Activated CD4-positive, alpha-beta memory T cell treated with anti-CD3 and anti-CD28 coated beads, Interleukin-2, amount 10 ng/mL, durations not matched to agents 7 days and 5 days (primary cell): ENCODE results near the gene LY6G6D. TPM values are rescaled to one million over a fixed set of nuclear protein-coding genes. Genes with fewer than 3 reads are reported as not detected.
A peak's percentile ranks its signal among the peaks of the same experiment; 100 is the strongest.

ENCODE experiments used
- CTCF ChIA-PET: fragments of 350-600 bp; sonication (Branson Sonifier 250); formaldehyde crosslinking; loops from one replicate; lab custom pipeline; 2021; ENCODE audit warnings: antibody characterized with exemption, inconsistent platforms; lab: Charles Lee
- POLR2A ChIA-PET: fragments of 350-600 bp; sonication (Branson Sonifier 250); formaldehyde crosslinking; loops from one replicate; lab custom pipeline; 2021; ENCODE audit warnings: antibody characterized with exemption; lab: Charles Lee
- DNase-seq: peaks from one replicate; pipeline ENCODE4 v3.0.0-alpha.2; 2020
- H3K27ac Mint-ChIP-seq: one replicate; pipeline ENCODE4 v1.8.0; 2021; ENCODE audit warnings: mild to moderate bottlenecking, mixed read lengths
- H3K27me3 Mint-ChIP-seq: one replicate; pipeline ENCODE4 v1.8.0; 2021; ENCODE audit warnings: mixed read lengths
- H3K36me3 Mint-ChIP-seq: one replicate; pipeline ENCODE4 v1.8.0; 2021; ENCODE audit warnings: low read depth, mixed read lengths
- H3K4me1 Mint-ChIP-seq: one replicate; pipeline ENCODE4 v1.8.0; 2021; ENCODE audit warnings: mixed read lengths
- H3K4me3 Mint-ChIP-seq: one replicate; pipeline ENCODE4 v1.8.0; 2021; ENCODE audit warnings: mild to moderate bottlenecking, mixed read lengths
- H3K9me3 Mint-ChIP-seq: one replicate; pipeline ENCODE4 v1.8.0; 2021; ENCODE audit warnings: mixed read lengths
- total RNA-seq, 2 experiments: library from RNA; stranded (reverse); gene quantifications; one replicate each; pipeline ENCODE4 v1.2.3, GENCODE V29; 2021

The LY6G6D gene, protein sequence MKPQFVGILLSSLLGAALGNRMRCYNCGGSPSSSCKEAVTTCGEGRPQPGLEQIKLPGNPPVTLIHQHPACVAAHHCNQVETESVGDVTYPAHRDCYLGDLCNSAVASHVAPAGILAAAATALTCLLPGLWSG
- not detected for total RNA-seq

DNA sequence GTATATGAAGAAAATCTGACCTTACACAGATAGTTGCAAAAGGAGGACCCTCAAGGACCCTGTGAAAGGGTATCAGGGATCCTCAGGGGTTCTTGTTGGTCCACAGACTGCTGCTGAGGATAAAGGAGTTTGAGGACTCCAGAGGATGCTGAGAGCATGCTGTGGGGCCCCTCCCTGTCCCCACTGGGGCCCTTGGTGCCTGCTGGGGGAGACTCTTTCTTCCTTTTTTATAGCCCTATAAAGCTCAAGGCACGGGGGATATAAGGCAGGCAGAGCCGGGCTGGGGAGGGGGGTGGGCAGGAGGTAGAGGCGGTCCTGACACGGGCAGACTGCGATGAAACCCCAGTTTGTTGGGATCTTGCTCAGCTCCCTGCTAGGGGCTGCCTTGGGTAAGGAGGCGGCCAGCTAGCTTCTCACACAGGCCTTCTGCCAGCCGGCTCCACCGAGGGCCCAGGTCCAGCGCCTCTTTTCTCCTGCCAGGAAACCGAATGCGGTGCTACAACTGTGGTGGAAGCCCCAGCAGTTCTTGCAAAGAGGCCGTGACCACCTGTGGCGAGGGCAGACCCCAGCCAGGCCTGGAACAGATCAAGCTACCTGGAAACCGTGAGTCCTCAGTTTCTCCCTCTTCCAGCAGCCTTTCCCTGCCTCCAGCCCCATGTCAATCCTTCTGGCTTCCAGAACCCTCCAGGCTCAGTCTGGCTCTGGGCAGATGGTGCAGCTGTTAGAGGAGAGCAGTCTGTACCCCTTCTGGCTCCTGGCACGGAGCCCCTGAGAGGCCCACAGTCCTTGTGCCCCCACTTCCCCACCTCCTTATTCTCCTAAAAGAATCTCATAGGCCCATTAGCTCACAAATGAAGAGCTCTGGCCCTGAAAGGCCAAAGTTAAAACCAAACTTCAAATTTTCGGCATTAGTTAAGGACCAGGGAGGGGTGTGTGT is at the start of gene LY6G6D:
LY6G6D (plus strand) TSS at position 327 of the 937 bp plus-strand sequence; CDS start at position 335, 8 bp downstream.
- Mint-ChIP-seq H3K27me3 (peaks cover 13% of the 10 kb centered on the region), H3K36me3 (no peaks in the 10 kb centered on the region), H3K4me3 (no peak within 1 kb of the TSS), H3K4me1 (peaks cover 24% of the 10 kb centered on the region), H3K9me3 (no peaks in the 10 kb centered on the region), H3K27ac (no peak within 1 kb of the TSS)
- DNase-seq, result no peak
- ChIA-PET POLR2A (interaction anchor here (1.2 to 1.7 kb wide), 5 partner anchors 13 to 25 kb away, joined by 3 to 7 read pairs (median 3); no protein-coding TSS in a partner anchor), CTCF (interaction anchor here (1.0 kb wide), 2 partner anchors 8 to 13 kb away, joined by 3 read pairs; partner anchors contain the start of gene MPIG6B)

DNA sequence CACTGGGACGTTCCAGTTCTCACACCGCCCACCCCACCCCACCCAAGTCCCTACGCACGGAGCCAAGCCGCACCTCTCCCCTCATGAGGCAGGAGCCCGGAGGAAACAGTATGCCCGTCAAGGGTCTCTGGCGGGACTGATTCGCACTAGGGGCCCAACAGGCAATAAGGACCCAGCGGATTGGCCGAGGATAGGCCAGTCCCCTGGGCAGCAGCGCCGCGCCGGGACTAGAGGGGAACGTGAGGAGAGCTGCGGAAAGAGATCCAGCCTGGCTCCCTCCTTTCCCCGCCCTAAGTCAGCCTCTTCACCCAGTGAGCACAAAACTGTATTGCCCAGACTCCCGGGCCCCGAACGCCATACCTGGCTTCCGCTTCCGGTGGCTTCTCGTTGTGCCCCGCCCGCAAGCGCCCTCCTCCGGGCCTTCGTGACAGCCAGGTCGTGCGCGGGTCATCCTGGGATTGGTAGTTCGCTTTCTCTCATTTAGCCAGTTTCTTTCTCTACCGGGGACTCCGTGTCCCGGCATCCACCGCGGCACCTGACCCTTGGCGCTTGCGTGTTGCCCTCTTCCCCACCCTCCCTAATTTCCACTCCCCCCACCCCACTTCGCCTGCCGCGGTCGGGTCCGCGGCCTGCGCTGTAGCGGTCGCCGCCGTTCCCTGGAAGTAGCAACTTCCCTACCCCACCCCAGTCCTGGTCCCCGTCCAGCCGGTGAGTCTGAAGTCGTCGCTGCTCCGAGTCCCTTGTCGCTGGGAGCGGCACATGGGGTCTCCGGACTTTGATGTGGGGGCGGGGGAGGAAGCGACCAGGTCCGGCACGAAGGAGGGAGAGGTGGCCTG is 49.4 kb upstream of the LY6G6D start, which contains the start of gene CSNK2B:
CSNK2B (plus strand) TSS at position 580 of the 836 bp plus-strand sequence. CDS start 752 bp downstream, outside the sequence.
- H3K27me3 Mint-ChIP-seq, result no peaks in the 10 kb centered on the region
- H3K36me3 Mint-ChIP-seq, result peaks cover 92% of the 10 kb centered on the region
- H3K27ac Mint-ChIP-seq, result peak within 1 kb of the TSS; percentile 89
- POLR2A ChIA-PET, result interaction anchor here (1.0 to 8.1 kb wide), 29 partner anchors 12 to 1306 kb away, joined by 3 to 278 read pairs (median 7); partner anchors contain the start of genes ABHD16A, APOM, BAG6 and CLIC1
- H3K9me3 Mint-ChIP-seq, result no peaks in the 10 kb centered on the region
- peak; percentile 99 for DNase-seq
- peaks cover 74% of the 10 kb centered on the region for H3K4me1 Mint-ChIP-seq
- peak within 1 kb of the TSS; percentile 86 for H3K4me3 Mint-ChIP-seq
- CTCF ChIA-PET, result interaction anchor here (0.6 to 2.6 kb wide), 7 partner anchors 13 to 352 kb away, joined by 3 to 19 read pairs (median 6); partner anchors contain the start of genes BAG6, HSPA1B and NEU1

DNA sequence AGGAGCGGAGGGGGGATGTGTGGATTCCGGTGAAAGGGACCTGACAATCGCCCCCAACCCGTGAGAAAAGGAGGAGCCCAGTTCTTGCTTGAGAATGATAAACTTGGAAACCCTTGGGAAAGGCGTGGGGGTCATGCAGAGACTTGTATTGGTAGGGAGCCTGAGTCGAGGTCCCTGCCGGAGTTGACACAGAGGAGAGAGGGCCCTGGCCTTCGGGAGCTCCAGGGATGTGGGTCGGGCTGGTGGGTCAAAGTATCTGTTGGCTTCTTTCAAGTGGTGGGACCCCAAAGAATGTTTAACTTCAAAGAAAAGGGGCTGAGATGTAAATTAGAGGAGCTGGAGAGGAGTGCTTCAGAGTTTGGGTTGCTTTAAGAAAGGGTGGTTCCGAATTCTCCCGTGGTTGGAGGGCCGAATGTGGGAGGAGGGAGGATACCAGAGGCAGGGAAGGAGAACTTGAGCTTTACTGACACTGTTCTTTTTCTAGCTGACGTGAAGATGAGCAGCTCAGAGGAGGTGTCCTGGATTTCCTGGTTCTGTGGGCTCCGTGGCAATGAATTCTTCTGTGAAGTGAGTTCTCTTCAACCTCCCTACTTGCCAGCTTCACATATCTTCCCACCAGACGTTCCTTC is 48.7 kb upstream of the LY6G6D start:
- Mint-ChIP-seq H3K4me3 (peak overlapping the region; percentile 86), H3K27me3 (no peaks in the 10 kb centered on the region), H3K4me1 (peaks cover 67% of the 10 kb centered on the region), H3K36me3 (peaks cover 92% of the 10 kb centered on the region), H3K27ac (peak overlapping the region; percentile 89), H3K9me3 (no peaks in the 10 kb centered on the region)
- CTCF ChIA-PET, result interaction anchor here (0.8 to 1.7 kb wide), 8 partner anchors 23 to 223 kb away, joined by 3 to 7 read pairs (median 3); partner anchors contain the start of genes ABHD16A, HSPA1B, NEU1 and VARS1
- POLR2A ChIA-PET, result interaction anchor here (0.8 to 8.1 kb wide), 15 partner anchors 9 to 305 kb away, joined by 3 to 278 read pairs (median 5); partner anchors contain the start of genes ABHD16A, APOM, BAG6 and CLIC1
- DNase-seq, result no peak

DNA sequence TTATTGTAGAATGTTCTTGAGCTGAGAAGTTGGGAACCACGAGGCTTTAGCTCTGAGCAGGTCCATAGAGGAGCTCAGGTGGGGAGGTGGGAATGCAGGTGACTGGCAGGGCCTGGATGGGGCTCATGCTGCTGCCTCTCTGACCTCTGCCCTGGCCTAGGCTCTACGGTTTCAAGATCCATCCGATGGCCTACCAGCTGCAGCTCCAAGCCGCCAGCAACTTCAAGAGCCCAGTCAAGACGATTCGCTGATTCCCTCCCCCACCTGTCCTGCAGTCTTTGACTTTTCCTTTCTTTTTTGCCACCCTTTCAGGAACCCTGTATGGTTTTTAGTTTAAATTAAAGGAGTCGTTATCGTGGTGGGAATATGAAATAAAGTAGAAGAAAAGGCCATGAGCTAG is 45.5 kb upstream of the LY6G6D start, which contains the start of gene LY6G5B:
LY6G5B (plus strand) TSS at position 301 of the 400 bp plus-strand sequence. CDS start 975 bp downstream, outside the sequence.
- H3K27ac Mint-ChIP-seq, result peak within 1 kb of the TSS; percentile 10
- CTCF ChIA-PET, result interaction anchor here (1.0 kb wide), 1 partner anchor 10 kb away, joined by 4 read pairs; no protein-coding TSS in a partner anchor
- peaks cover 81% of the 10 kb centered on the region for H3K36me3 Mint-ChIP-seq

DNA sequence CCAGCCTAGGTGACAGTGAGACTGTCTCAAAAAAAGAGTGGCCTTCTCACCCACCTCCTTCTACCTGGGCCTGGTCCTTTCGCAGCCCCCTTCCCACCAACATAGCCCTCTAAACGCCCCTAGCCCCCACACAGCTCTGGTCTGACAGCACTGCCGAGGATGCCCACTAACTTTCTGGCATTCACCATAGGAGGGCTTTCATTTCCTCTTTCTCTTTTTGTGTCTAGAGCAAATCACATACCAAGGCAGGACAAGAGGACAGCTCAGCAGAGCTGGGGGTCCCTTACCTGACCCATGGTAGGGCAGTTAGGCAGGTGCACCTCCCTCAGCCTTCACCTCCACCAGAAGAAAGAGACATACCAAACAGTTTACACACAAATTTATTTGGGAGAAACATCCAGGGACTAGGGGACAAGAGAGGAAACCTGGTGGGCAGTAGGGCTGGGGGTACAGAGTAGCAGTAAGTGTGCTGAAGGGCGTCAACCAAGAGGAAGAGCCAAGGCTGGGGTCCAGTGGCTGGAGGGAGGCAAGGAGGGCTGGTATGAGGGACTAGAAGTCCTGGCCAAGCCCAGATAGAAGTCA is 38.7 kb upstream of the LY6G6D start:
- DNase-seq, result no peak
- Mint-ChIP-seq H3K36me3 (peaks cover 22% of the 10 kb centered on the region), H3K27me3 (no peaks in the 10 kb centered on the region), H3K27ac (no peak overlapping the region), H3K9me3 (no peaks in the 10 kb centered on the region), H3K4me3 (no peak overlapping the region), H3K4me1 (peaks cover 34% of the 10 kb centered on the region)
- ChIA-PET CTCF (no interaction called here), POLR2A (no interaction called here)

More for the DNA sequence above, 45.5 kb upstream of the LY6G6D start, which contains the start of gene LY6G5B:
- Mint-ChIP-seq H3K9me3 (no peaks in the 10 kb centered on the region), H3K4me3 (no peak within 1 kb of the TSS), H3K27me3 (no peaks in the 10 kb centered on the region), H3K4me1 (peaks cover 37% of the 10 kb centered on the region)
- no peak for DNase-seq
- POLR2A ChIA-PET, result interaction anchor here (3.1 kb wide), 1 partner anchor 17 kb away, joined by 12 read pairs; the partner anchor contains the start of gene BAG6

DNA sequence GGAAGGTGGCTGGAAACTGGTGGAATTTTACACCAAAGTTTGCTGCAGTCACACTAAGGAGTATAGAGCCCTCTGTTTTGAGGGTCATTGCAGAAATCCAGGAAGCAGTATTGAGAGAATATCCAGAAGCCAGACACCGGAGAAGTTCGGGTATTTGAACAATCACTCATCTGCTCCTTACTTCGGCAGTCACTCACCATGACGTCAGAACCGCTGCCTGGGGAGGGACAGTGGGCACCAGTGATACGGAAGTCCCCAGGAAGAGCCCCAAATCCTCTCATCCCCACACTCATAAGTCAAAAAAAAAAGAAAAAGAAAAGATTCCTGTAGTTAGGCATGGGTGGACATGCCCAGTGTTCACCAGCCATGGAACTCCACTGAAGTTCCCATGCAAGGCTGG is 38.2 kb upstream of the LY6G6D start:
- no peak for DNase-seq
- CTCF ChIA-PET, result no interaction called here
- Mint-ChIP-seq H3K4me3 (no peak overlapping the region), H3K4me1 (peaks cover 38% of the 10 kb centered on the region), H3K27ac (no peak overlapping the region), H3K9me3 (no peaks in the 10 kb centered on the region), H3K36me3 (peaks cover 17% of the 10 kb centered on the region), H3K27me3 (no peaks in the 10 kb centered on the region)
- POLR2A ChIA-PET, result no interaction called here

DNA sequence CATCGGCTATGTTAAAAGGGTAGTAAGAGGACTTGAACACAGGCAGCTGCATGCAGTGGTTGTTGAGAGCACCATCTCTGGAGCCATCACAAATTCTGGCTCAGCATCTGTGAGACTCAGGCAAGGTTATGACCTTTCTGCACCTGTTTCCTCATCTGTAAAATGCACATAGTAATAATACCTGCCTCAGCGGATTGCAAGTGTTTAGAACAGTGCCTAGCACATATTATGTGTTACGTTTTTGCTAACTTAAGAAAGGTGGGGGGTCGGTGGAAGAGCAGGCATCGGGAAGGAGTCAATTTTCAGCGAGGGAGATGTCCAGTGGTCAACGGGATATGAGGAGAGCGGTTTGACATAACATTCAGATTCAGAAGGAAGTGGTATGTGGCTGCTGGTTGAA is 37.2 kb upstream of the LY6G6D start:
- ChIA-PET CTCF (interaction anchor here (0.6 to 1.8 kb wide), 3 partner anchors 25 to 152 kb away, joined by 3 to 4 read pairs (median 3); no protein-coding TSS in a partner anchor), POLR2A (interaction anchor here (1.3 to 1.6 kb wide), 2 partner anchors 10 to 16 kb away, joined by 4 read pairs; no protein-coding TSS in a partner anchor)
- no peaks in the 10 kb centered on the region for H3K9me3 Mint-ChIP-seq
- H3K4me3 Mint-ChIP-seq, result no peak overlapping the region
- peaks cover 8% of the 10 kb centered on the region for H3K36me3 Mint-ChIP-seq
- H3K27me3 Mint-ChIP-seq, result no peaks in the 10 kb centered on the region
- no peak overlapping the region for H3K27ac Mint-ChIP-seq
- no peak for DNase-seq
- peaks cover 38% of the 10 kb centered on the region for H3K4me1 Mint-ChIP-seq

DNA sequence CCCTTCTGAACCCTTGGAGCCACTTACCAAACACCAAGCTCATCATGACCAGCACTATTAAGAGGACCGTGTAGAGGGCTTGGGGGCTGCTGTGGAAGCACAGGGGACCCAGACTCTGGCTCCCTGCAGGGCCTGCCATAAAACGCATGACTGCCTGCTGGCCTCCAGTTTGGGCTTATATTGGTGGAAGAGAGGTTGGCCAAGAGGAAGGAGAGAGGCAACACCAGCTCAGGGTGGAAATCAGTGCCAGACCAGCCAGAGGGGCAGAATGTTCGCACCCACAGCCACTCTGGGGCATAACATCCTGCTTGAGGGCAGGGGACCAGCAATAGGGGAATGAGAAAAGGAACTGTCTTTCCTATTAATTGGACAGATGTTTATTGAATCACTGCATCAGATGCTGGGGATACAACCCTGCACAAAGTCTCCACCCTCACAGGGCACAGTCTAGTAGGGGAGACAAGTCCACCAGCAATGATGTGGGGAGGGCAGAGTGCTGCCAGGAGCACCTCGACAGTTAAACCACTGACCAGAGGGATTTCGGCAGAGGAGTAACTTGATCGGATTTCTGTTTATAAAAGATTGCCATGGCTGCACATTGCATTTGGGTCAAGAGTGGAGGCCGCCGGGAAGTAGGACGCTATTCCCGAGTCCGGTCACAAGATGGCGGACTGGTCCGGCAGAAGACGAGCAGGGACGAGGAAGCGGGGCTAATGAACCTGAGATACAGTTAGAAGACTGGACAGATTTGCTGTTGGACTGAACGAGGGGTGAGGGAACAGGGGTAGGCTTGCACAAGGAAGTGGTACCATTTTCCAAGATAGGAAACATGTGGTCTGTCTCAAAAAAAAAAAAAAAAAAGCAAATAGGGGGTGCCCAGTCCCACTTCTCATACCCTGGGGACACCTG is 34.7 kb upstream of the LY6G6D start, which contains the start of gene LY6G5C:
LY6G5C (minus strand) TSS at position 842 of the 909 bp plus-strand sequence; CDS start at position 148, 694 bp downstream.
- Mint-ChIP-seq H3K4me1 (peaks cover 38% of the 10 kb centered on the region), H3K9me3 (no peaks in the 10 kb centered on the region), H3K4me3 (peak within 1 kb of the TSS; percentile 74), H3K36me3 (peaks cover 4% of the 10 kb centered on the region), H3K27ac (peak within 1 kb of the TSS; percentile 46), H3K27me3 (no peaks in the 10 kb centered on the region)
- POLR2A ChIA-PET, result interaction anchor here (0.8 to 2.2 kb wide), 9 partner anchors 10 to 132 kb away, joined by 3 to 8 read pairs (median 4); partner anchors contain the start of genes BAG6 and MSH5
- DNase-seq, result peak; percentile 77
- CTCF ChIA-PET, result interaction anchor here (0.5 to 2.1 kb wide), 14 partner anchors 10 to 250 kb away, joined by 3 to 11 read pairs (median 4); partner anchors contain the start of genes LY6G5B and NEU1

DNA sequence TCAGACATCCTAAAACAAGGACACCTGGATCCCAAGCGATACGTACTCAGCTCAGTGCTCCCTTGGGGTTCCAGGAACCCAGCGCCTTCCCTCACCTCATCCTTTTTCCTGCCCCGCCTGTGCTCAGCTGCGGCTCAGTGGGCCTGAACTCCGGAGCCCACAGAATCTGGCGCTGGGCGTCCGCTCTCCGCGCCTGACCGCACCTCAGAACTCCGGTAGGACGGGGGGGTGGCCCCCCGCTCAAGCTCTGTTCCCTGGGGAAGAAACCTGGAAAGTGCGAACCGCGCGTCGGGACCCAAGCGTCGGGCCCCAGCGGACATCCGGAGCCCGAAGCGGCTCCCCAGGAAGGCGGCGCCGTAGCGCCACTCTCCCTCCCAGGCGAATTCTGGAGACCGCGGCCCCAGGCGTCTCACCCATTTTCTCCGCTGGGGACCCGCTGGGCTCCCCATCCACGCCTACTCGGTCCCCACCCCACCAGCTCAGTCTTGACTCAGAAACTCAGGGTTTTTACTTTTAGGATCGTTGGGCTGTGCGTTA is 33.9 kb upstream of the LY6G6D start:
- Mint-ChIP-seq H3K36me3 (peaks cover 9% of the 10 kb centered on the region), H3K9me3 (no peaks in the 10 kb centered on the region), H3K4me1 (peaks cover 38% of the 10 kb centered on the region), H3K27me3 (no peaks in the 10 kb centered on the region), H3K4me3 (peak overlapping the region; percentile 74), H3K27ac (peak overlapping the region; percentile 46)
- DNase-seq, result peak; percentile 56
- ChIA-PET CTCF (interaction anchor here (0.6 to 2.1 kb wide), 9 partner anchors 9 to 182 kb away, joined by 3 to 11 read pairs (median 5); partner anchors contain the start of gene NEU1), POLR2A (interaction anchor here (0.7 to 2.2 kb wide), 9 partner anchors 9 to 132 kb away, joined by 3 to 8 read pairs (median 4); partner anchors contain the start of genes BAG6 and MSH5)

DNA sequence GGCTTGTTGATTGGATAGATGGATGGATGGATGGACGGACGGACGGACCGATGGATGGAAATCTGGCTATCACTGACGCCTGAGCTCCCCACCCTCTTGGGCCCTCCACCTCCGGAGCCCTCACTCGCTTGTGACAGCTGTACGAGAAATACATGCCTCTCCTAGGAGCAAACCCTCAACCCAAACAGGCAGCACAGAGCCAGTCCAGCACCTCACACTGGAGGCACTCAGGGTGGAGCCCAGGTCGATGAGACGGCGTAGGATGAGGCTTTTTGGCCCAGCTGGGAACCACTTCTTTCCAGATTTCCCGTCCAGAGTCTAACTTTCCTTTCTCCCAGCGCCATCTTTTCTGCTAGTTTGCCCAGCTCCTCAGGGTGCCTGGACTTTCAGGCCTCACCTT is 31.6 kb upstream of the LY6G6D start:
- H3K36me3 Mint-ChIP-seq, result peaks cover 21% of the 10 kb centered on the region
- POLR2A ChIA-PET, result interaction anchor here (1.4 kb wide), 1 partner anchor 12 kb away, joined by 3 read pairs; no protein-coding TSS in a partner anchor
- H3K27me3 Mint-ChIP-seq, result no peaks in the 10 kb centered on the region
- H3K27ac Mint-ChIP-seq, result no peak overlapping the region
- peaks cover 27% of the 10 kb centered on the region for H3K4me1 Mint-ChIP-seq
- H3K4me3 Mint-ChIP-seq, result no peak overlapping the region
- no peaks in the 10 kb centered on the region for H3K9me3 Mint-ChIP-seq
- CTCF ChIA-PET, result interaction anchor here (1.0 kb wide), 1 partner anchor 86 kb away, joined by 3 read pairs; no protein-coding TSS in a partner anchor
- DNase-seq, result no peak
